Endothelial cell (in vitro differentiated cells): ENCODE measurements around the gene CNP. TPM values are rescaled to one million over a fixed set of nuclear protein-coding genes. Genes with fewer than 3 reads are reported as not detected.

Experiments used
- DNase-seq: peaks from one replicate; pipeline ENCODE4 v3.0.0; 2021; ENCODE audit warnings: low spot score
- H3K27ac Mint-ChIP-seq: one replicate; pipeline ENCODE4 v1.8.0; 2021; ENCODE audit warnings: mixed read lengths, inconsistent platforms; ENCODE audit not compliant: unreplicated experiment
- H3K27me3 Mint-ChIP-seq: one replicate; pipeline ENCODE4 v1.8.0; 2021; ENCODE audit warnings: mild to moderate bottlenecking, moderate library complexity, mixed read lengths, inconsistent platforms; ENCODE audit not compliant: unreplicated experiment
- H3K36me3 Mint-ChIP-seq: one replicate; pipeline ENCODE4 v1.8.0; 2021; ENCODE audit warnings: mild to moderate bottlenecking, low read depth, mixed read lengths, inconsistent platforms; ENCODE audit not compliant: unreplicated experiment
- H3K4me1 Mint-ChIP-seq: one replicate; pipeline ENCODE4 v1.8.0; 2021; ENCODE audit warnings: mild to moderate bottlenecking, mixed read lengths, inconsistent platforms; ENCODE audit not compliant: unreplicated experiment
- H3K4me3 Mint-ChIP-seq: one replicate; pipeline ENCODE4 v1.8.0; 2021; ENCODE audit warnings: mild to moderate bottlenecking, mixed read lengths, inconsistent platforms; ENCODE audit not compliant: unreplicated experiment
- H3K9me3 Mint-ChIP-seq: one replicate; pipeline ENCODE4 v1.8.0; 2021; ENCODE audit warnings: mixed read lengths, inconsistent platforms; ENCODE audit not compliant: unreplicated experiment
- total RNA-seq: library from RNA; stranded (reverse); fragmentation: NEBNext Ultra II Directional; extraction: Animal tissue kit (Norgen Biotek cat#: 25700); gene quantifications from one replicate; pipeline ENCODE4 v1.2.1, GENCODE V29; 2021; ENCODE audit not compliant: unreplicated experiment
- TF ChIP-seq, protein P1 (sequence below): fragments of 200-600 bp; sonication (generic); IDR thresholded peaks from one replicate; pipeline ENCODE4 v1.5.0; 2021; ENCODE audit warnings: antibody characterized with exemption; ENCODE audit not compliant: unreplicated experiment

Gene CNP
- total RNA-seq, 1 donor from 2014 or later = 82.1 TPM

DNA sequence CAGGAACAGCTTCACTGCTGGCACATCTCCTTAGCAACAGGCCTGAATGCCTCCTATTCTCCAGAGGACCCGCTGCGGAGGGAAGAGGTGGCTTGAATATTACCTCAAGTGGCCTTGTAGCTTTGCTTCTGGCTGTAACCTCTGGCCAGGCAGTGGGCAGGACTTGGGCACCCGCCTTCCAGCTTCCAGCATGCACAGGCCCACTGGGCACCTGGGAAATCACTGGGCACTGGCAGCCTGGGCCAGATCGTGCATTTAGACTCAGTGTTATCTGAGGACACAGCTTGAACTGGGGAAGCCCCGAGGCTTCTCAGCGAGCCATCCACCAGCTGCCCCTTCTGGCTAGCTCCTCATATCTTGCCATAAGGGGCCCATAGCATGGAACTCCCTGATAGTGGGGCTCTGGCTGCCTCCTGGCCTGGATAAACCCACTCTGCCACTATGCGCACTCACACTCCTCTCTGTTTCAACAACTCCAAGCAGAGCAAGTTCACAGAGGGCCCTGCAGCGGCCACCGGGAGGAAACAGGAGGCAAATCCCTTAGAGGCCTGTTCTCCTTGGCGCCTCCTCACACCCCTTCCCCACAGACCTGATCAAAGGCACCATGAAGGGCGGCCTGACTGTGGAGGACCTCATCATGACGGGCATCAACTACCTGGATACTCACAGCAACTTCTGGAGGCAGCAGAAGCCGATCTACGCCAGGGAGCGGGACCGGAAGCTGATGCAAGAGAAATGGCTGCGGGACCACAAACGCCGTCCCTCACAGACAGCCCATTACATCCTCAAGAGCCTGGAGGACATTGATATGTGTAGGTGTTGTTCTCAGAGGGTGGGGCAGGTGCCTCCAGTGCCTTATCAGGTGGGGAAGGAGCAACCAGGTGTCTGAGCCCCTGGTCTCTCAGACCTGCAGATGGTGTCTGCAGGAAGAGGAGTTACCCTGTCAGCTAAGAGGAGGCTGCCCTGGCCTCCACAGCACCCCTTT is 28.3 kb upstream of the CNP start:
- DNase-seq = no peak
- TF ChIP-seq, protein P1, sequence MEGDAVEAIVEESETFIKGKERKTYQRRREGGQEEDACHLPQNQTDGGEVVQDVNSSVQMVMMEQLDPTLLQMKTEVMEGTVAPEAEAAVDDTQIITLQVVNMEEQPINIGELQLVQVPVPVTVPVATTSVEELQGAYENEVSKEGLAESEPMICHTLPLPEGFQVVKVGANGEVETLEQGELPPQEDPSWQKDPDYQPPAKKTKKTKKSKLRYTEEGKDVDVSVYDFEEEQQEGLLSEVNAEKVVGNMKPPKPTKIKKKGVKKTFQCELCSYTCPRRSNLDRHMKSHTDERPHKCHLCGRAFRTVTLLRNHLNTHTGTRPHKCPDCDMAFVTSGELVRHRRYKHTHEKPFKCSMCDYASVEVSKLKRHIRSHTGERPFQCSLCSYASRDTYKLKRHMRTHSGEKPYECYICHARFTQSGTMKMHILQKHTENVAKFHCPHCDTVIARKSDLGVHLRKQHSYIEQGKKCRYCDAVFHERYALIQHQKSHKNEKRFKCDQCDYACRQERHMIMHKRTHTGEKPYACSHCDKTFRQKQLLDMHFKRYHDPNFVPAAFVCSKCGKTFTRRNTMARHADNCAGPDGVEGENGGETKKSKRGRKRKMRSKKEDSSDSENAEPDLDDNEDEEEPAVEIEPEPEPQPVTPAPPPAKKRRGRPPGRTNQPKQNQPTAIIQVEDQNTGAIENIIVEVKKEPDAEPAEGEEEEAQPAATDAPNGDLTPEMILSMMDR = no peak
- peaks cover 19% of the 10 kb centered on the region for H3K36me3 Mint-ChIP-seq
- H3K27ac Mint-ChIP-seq = no peak overlapping the region
- H3K27me3 Mint-ChIP-seq = peaks cover 9% of the 10 kb centered on the region
- no peak overlapping the region for H3K4me3 Mint-ChIP-seq
- H3K4me1 Mint-ChIP-seq = peaks cover 9% of the 10 kb centered on the region
- H3K9me3 Mint-ChIP-seq = no peaks in the 10 kb centered on the region

- H3K4me1 Mint-ChIP-seq = peaks cover 11% of the 10 kb centered on the region
- DNase-seq = no peak
- H3K27ac Mint-ChIP-seq = peak overlapping the region; percentile 79
- H3K4me3 Mint-ChIP-seq = peak overlapping the region; percentile 18
- H3K36me3 Mint-ChIP-seq = peaks cover 22% of the 10 kb centered on the region
- no peaks in the 10 kb centered on the region for H3K9me3 Mint-ChIP-seq
- TF ChIP-seq, protein P1 = no peak
- peaks cover 9% of the 10 kb centered on the region for H3K27me3 Mint-ChIP-seq
Observed at GRCh38 chr17:41939044-41939692, 27.4 kb upstream of the CNP start.

GRCh38 chr17:41939693-41940090 is 26.9 kb upstream of the CNP start:
- peaks cover 20% of the 10 kb centered on the region for H3K36me3 Mint-ChIP-seq
- H3K4me1 Mint-ChIP-seq = peaks cover 8% of the 10 kb centered on the region
- no peak for DNase-seq
- TF ChIP-seq, protein P1 = no peak
- H3K9me3 Mint-ChIP-seq = no peaks in the 10 kb centered on the region
- peak overlapping the region; percentile 79 for H3K27ac Mint-ChIP-seq
- H3K4me3 Mint-ChIP-seq = peak overlapping the region; percentile 18
- H3K27me3 Mint-ChIP-seq = peaks cover 9% of the 10 kb centered on the region

DNA sequence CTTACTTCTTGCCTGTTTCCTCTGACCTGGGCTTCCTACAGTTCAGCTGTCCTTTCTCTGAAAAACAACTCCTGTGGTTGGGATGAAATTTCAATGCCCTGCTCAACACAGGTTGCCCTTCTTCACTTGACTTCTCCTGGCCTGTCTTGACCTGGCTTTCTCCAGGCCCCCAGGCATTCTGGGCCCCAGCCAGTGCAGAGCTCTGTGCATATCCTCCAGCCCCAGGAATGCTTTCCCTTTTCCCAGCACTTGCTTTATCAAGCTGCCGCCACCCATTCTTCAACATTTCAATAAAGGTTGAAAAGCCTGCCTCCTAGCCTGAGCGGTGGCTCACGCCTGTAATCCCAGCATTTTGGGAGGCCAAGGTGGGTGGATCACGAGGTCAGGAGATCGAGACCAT is 25.4 kb upstream of the CNP start:
- TF ChIP-seq, protein P1 = no peak
- Mint-ChIP-seq H3K36me3 (peaks cover 19% of the 10 kb centered on the region), H3K4me3 (peak overlapping the region; percentile 17), H3K27ac (no peak overlapping the region), H3K27me3 (peaks cover 9% of the 10 kb centered on the region), H3K9me3 (no peaks in the 10 kb centered on the region), H3K4me1 (peaks cover 7% of the 10 kb centered on the region)
- DNase-seq = no peak
